Mucosa of rectum (tissue), 2 donors: ENCODE data around the gene GGA1.

Experiments used
- H3K27ac ChIP-seq, 2 donors: one replicate each; pipeline ENCODE4 v1.7.0; 2013; ENCODE audit warnings: inconsistent platforms in 2 of 2, low read depth in 2 of 2, low read length in 2 of 2
- H3K27me3 ChIP-seq, 2 donors: one replicate each; pipeline ENCODE4 v1.7.0; 2013; ENCODE audit warnings: low read length in 2 of 2; ENCODE audit not compliant: control insufficient read depth in 2 of 2, insufficient read depth in 2 of 2
- H3K36me3 ChIP-seq, 2 donors: one replicate each; pipeline ENCODE4 v1.7.0; 2013; ENCODE audit warnings: low read length in 2 of 2; ENCODE audit not compliant: control insufficient read depth in 2 of 2, insufficient read depth in 2 of 2
- H3K4me1 ChIP-seq, 2 donors: one replicate each; pipeline ENCODE4 v1.7.0; 2013; ENCODE audit warnings: low read length in 2 of 2, mild to moderate bottlenecking in 1 of 2; ENCODE audit not compliant: control insufficient read depth in 2 of 2, insufficient read depth in 2 of 2
- H3K4me3 ChIP-seq, 2 donors: one replicate each; pipeline ENCODE4 v1.7.0; 2013; ENCODE audit warnings: low read length in 2 of 2
- H3K9ac ChIP-seq, 2 donors: one replicate each; pipeline ENCODE4 v1.7.0; 2013; ENCODE audit warnings: low read length in 2 of 2, low read depth in 1 of 2, mild to moderate bottlenecking in 1 of 2
- H3K9me3 ChIP-seq, 2 donors: one replicate each; pipeline ENCODE4 v1.7.0; 2013; ENCODE audit warnings: low read length in 2 of 2; ENCODE audit not compliant: control insufficient read depth in 2 of 2
- donor health status: healthy.
- donor health status: Normal muscosa, but diverticular disease.

GGA1 gene

GRCh38 chr22:37564111-37564711 is 44.4 kb upstream of the GGA1 start:
- Histone ChIP-seq H3K9me3 (no peaks in the 10 kb centered on the region), H3K27ac (peak overlapping the region; percentile 92 to 95), H3K9ac (peak overlapping the region; percentile 47 to 92), H3K27me3 (peaks cover 0 to 2% of the 10 kb centered on the region in 2 donors), H3K4me1 (peaks cover 66 to 73% of the 10 kb centered on the region in 2 donors), H3K4me3 (peak overlapping the region in 1 of 2 donors; percentile 28), H3K36me3 (peaks cover 16 to 17% of the 10 kb centered on the region in 2 donors)

- Histone ChIP-seq H3K27me3 (peaks cover 0 to 2% of the 10 kb centered on the region in 2 donors), H3K4me3 (no peak overlapping the region), H3K4me1 (peaks cover 77 to 81% of the 10 kb centered on the region in 2 donors), H3K36me3 (peaks cover 16 to 17% of the 10 kb centered on the region in 2 donors), H3K9me3 (no peaks in the 10 kb centered on the region), H3K27ac (peak overlapping the region in 1 of 2 donors; percentile 16), H3K9ac (peak overlapping the region in 1 of 2 donors; percentile 63)
Observed at GRCh38 chr22:37565830-37566229, 42.8 kb upstream of the GGA1 start.

DNA sequence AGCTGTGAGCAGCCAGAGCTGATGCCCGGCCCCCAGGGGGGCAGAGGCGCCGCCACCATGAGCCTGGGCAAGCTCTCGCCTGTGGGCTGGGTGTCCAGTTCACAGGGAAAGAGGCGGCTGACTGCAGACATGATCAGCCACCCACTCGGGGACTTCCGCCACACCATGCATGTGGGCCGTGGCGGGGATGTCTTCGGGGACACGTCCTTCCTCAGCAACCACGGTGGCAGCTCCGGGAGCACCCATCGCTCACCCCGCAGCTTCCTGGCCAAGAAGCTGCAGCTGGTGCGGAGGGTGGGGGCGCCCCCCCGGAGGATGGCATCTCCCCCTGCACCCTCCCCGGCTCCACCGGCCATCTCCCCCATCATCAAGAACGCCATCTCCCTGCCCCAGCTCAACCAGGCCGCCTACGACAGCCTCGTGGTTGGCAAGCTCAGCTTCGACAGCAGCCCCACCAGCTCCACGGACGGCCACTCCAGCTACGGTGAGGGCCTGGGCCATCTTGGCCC is 42.3 kb upstream of the GGA1 start:
- Histone ChIP-seq H3K27ac (peak overlapping the region; percentile 16 to 67), H3K4me3 (no peak overlapping the region), H3K27me3 (peaks cover 0 to 2% of the 10 kb centered on the region in 2 donors), H3K9ac (peak overlapping the region in 1 of 2 donors; percentile 63), H3K4me1 (peaks cover 78 to 86% of the 10 kb centered on the region in 2 donors), H3K36me3 (peaks cover 16 to 19% of the 10 kb centered on the region in 2 donors), H3K9me3 (no peaks in the 10 kb centered on the region)

DNA sequence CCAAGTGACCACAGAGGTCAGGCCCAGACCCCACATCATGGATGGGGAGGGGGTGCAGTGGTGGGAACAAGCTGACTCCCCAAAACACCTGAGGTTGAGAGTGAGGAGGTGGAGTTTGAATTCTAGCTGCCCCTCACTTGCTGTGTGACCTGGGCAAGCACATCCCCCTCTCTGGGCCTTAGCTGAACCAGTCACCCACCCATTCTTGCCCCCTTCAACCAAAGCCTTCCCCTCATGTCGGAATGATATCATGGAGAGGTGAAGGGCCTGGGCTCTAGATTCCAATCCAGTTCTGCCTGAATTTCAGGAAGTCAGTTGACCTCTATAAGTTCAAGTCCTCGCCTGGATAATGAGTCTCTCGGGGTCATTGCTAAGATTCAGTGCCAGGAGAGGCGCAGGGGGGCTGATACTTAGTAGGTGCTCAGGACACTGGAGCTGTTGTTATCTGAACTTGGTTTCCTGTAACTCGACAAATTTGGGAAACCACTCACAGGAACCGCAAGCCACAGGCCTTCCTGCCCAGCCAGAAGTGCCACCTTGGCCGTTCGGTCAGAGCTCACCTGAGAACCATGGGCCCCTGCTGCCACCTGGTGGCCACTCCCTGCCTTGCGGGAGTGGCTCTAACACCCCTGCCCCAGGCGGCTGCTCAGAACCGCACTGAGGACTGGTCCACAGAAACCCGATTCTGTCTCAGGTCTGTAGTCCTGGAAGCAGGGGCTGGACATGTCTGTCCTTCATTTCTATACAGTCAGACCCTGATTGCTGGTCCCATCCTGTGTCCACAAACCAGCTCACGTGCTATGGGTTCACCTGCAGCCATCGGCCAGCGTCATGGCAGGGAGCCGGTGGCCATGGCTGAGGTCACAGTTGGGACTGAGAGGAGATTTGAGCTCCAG is 41.5 kb upstream of the GGA1 start:
- peaks cover 0 to 2% of the 10 kb centered on the region in 2 donors for H3K27me3 ChIP-seq
- H3K27ac ChIP-seq, result peak overlapping the region; percentile 67 to 97
- peak overlapping the region; percentile 41 to 63 for H3K9ac ChIP-seq
- peak overlapping the region in 1 of 2 donors; percentile 1 for H3K4me3 ChIP-seq
- no peaks in the 10 kb centered on the region for H3K9me3 ChIP-seq
- peaks cover 72 to 84% of the 10 kb centered on the region in 2 donors for H3K4me1 ChIP-seq
- peaks cover 16 to 19% of the 10 kb centered on the region in 2 donors for H3K36me3 ChIP-seq

GRCh38 chr22:37568012-37568411 is 40.6 kb upstream of the GGA1 start:
- Histone ChIP-seq H3K27me3 (no peaks in the 10 kb centered on the region), H3K9ac (peak overlapping the region in 1 of 2 donors; percentile 63), H3K4me3 (no peak overlapping the region), H3K27ac (peak overlapping the region; percentile 97), H3K36me3 (peaks cover 16 to 19% of the 10 kb centered on the region in 2 donors), H3K9me3 (no peaks in the 10 kb centered on the region), H3K4me1 (peaks cover 64 to 76% of the 10 kb centered on the region in 2 donors)

DNA sequence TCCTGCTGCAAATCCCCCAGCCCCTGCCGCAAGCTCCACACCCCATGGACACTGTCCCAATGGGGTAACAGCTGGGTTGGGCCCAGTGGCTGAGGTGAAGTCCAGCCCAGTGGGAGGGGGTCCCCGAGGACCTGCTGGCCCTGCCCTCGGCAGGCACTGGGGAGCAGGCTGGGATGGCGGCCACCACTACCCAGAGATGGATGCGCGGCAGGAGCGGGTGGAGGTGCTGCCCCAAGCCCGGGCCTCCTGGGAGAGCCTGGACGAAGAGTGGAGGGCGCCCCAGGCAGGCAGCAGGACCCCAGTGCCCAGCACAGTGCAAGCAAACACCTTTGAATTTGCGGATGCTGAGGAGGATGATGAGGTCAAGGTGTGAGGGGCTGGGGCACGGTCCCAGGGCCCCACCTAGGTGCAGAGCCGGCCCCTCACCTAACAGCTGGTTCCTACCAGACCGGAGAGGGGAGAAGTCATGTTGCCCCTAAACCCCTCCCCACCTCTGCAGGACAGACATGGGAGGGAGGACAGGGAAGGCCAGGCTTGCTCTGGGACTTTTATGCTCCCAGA is 40.1 kb upstream of the GGA1 start:
- H3K4me3 ChIP-seq, result no peak overlapping the region
- peak overlapping the region; percentile 97 for H3K27ac ChIP-seq
- peaks cover 16 to 19% of the 10 kb centered on the region in 2 donors for H3K36me3 ChIP-seq
- no peaks in the 10 kb centered on the region for H3K27me3 ChIP-seq
- H3K4me1 ChIP-seq, result peaks cover 60 to 71% of the 10 kb centered on the region in 2 donors
- peak overlapping the region; percentile 24 to 59 for H3K9ac ChIP-seq
- H3K9me3 ChIP-seq, result no peaks in the 10 kb centered on the region

- Histone ChIP-seq H3K4me3 (peak overlapping the region; percentile 43 to 48), H3K4me1 (peaks cover 53 to 64% of the 10 kb centered on the region in 2 donors), H3K27ac (peak overlapping the region; percentile 97), H3K27me3 (no peaks in the 10 kb centered on the region), H3K9me3 (no peaks in the 10 kb centered on the region), H3K9ac (peak overlapping the region; percentile 59 to 75), H3K36me3 (peaks cover 16 to 19% of the 10 kb centered on the region in 2 donors)
Observed at GRCh38 chr22:37569009-37569920, 39.4 kb upstream of the GGA1 start.

DNA sequence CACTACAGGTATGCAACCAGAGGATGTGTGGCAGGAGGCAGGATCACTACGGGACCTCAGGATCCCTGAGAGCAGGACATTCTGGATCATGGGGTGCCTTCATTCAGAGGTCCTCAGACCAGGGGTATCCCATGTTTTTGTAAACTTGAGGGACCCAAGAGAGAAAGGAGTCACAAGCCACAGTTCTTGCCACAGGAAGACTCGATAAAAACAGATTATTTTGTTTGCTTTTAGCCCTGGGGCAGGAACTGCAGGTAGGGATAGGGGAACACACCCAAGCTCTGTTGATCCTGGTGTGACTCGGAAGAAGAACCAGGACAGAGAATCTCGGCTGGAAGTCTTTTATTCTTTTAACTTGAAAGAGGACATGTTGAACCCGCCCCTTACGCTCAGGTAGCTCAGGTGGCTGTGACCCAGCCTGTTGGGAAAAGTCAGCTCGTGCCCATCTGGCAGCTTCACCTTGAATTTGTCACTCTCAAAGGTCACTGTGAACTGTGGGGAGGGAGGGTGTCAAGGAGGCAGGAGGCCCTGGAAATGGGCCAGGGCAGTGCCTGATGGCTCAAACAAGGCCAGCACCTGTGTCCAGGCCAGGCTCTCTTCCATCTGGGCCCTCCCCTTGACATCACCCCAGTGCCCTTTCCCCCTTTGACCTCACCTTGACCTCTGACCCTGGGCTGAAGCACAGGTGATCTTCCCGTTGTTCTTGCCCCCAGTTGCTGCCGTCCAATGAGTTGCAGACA is 38.5 kb upstream of the GGA1 start:
- H3K36me3 ChIP-seq, result peaks cover 16 to 19% of the 10 kb centered on the region in 2 donors
- H3K9ac ChIP-seq, result peak overlapping the region; percentile 59 to 75
- H3K27me3 ChIP-seq, result no peaks in the 10 kb centered on the region
- H3K9me3 ChIP-seq, result no peaks in the 10 kb centered on the region
- H3K4me3 ChIP-seq, result peak overlapping the region; percentile 43 to 48
- H3K27ac ChIP-seq, result peak overlapping the region; percentile 97
- peaks cover 49 to 60% of the 10 kb centered on the region in 2 donors for H3K4me1 ChIP-seq

- Histone ChIP-seq H3K4me3 (no peak overlapping the region), H3K36me3 (peaks cover 16 to 19% of the 10 kb centered on the region in 2 donors), H3K27me3 (no peaks in the 10 kb centered on the region), H3K27ac (peak overlapping the region; percentile 97), H3K9me3 (no peaks in the 10 kb centered on the region), H3K9ac (peak overlapping the region; percentile 59 to 75), H3K4me1 (peaks cover 49 to 59% of the 10 kb centered on the region in 2 donors)
Observed at GRCh38 chr22:37570661-37570976, 38.0 kb upstream of the GGA1 start.
